Thoracic aorta (tissue), 2 donors: Measurements from ENCODE around the gene ALDH1L1. TPM values are rescaled to one million over a fixed set of nuclear protein-coding genes. Genes with fewer than 3 reads are reported as not detected.

Experiments
- ATAC-seq: fragments of 150-250 bp; one replicate; pipeline ENCODE4 v1.8.0; 2017; ENCODE audit warnings: low read depth; ENCODE audit not compliant: insufficient number of reproducible peaks, low FRiP score
- DNase-seq: peaks from one replicate; pipeline ENCODE4 v3.0.0-alpha.2; 2020; ENCODE audit warnings: low spot score
- H3K27ac ChIP-seq, 2 donors: fragments of 200-600 bp; sonication (generic); 1 replicate in 1 of 2; 2 replicates in 1 of 2; pipeline ENCODE4 v1.5.1; 2016; ENCODE audit warnings: mild to moderate bottlenecking in 2 of 2, moderate library complexity in 2 of 2
- H3K27me3 ChIP-seq: fragments of 200-600 bp; sonication (generic); replicated peaks from 2 replicates; pipeline ENCODE4 v1.6.0; 2016; ENCODE audit warnings: mild to moderate bottlenecking; ENCODE audit not compliant: insufficient read depth
- H3K36me3 ChIP-seq: fragments of 200-600 bp; sonication (generic); one replicate; pipeline ENCODE4 v1.5.1; 2016
- H3K4me1 ChIP-seq, 2 donors: fragments of 200-600 bp; sonication (generic); 1 replicate in 1 of 2; 2 replicates in 1 of 2; pipeline versions ENCODE4 v1.5.1 to v1.6.0; 2016; ENCODE audit warnings: low read depth in 2 of 2, mild to moderate bottlenecking in 1 of 2; ENCODE audit not compliant: control insufficient read depth in 1 of 2
- H3K4me3 ChIP-seq: fragments of 200-600 bp; sonication (generic); 2 replicates; pipeline ENCODE4 v1.5.1; 2016; ENCODE audit warnings: mild to moderate bottlenecking
- H3K9me3 ChIP-seq: fragments of 200-600 bp; sonication (generic); 2 replicates; pipeline ENCODE4 v1.5.1; 2016
- total RNA-seq, 2 donors: library from RNA; depleted of rRNA; stranded (reverse); fragments of >200 nt; gene quantifications; one replicate each; pipeline versions ENCODE4 v1.1.0 to v1.2.3, GENCODE V29; 2016
- TF ChIP-seq, protein P1 (sequence below): fragments of 200-600 bp; sonication (generic); IDR thresholded peaks from one replicate; pipeline ENCODE4 v1.5.1; 2019; ENCODE audit warnings: antibody characterized with exemption

Gene ALDH1L1
- total RNA-seq, 2 donors from 2014 or later: 50.2 to 62.5 TPM

DNA sequence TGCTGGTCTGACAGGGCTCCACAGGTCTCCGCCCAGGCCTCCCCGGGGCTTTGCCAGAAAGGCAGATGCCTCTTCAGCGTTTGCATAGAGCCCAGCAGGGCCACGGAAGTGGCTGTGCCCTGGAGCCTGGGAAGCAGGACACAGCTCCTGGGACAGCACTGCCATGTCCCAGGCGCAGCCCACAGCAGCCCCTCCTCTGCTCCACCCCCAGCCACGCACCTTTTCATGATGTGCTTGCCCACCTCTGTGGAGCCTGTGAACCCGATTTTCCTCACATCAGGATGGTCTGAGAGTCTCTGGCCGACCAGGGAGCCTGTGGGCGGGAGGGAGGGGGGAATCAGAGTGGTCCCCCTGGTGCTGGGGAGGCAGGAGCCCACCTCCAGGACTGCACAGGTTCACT, 62.6 kb downstream of the ALDH1L1 start:
- Histone ChIP-seq H3K4me1 (no peaks in the 10 kb centered on the region), H3K9me3 (no peaks in the 10 kb centered on the region), H3K36me3 (no peaks in the 10 kb centered on the region), H3K27me3 (no peaks in the 10 kb centered on the region), H3K4me3 (no peak overlapping the region), H3K27ac (no peak overlapping the region)
- DNase-seq: no peak
- TF ChIP-seq, protein P1, sequence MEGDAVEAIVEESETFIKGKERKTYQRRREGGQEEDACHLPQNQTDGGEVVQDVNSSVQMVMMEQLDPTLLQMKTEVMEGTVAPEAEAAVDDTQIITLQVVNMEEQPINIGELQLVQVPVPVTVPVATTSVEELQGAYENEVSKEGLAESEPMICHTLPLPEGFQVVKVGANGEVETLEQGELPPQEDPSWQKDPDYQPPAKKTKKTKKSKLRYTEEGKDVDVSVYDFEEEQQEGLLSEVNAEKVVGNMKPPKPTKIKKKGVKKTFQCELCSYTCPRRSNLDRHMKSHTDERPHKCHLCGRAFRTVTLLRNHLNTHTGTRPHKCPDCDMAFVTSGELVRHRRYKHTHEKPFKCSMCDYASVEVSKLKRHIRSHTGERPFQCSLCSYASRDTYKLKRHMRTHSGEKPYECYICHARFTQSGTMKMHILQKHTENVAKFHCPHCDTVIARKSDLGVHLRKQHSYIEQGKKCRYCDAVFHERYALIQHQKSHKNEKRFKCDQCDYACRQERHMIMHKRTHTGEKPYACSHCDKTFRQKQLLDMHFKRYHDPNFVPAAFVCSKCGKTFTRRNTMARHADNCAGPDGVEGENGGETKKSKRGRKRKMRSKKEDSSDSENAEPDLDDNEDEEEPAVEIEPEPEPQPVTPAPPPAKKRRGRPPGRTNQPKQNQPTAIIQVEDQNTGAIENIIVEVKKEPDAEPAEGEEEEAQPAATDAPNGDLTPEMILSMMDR: no peak
- no peak for ATAC-seq

DNA sequence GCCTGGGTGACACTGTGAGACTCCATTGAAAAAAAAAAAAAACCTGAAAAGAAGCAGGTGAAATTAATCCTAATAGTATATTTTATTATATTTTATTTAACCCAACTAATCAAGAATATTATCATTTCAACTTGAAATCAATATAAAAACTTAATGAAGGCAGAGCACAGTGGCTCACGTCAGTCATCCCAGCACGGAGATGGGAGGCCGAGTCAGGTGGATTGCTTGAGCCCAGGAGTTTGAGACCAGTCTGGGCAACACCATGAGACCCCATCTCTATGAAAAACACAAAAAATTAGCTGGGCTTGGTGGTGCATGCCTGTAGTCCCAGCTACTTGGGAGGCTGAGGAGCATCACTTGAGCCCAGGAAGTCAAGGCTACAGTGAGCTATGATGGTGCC, 63.2 kb downstream of the ALDH1L1 start:
- no peak for DNase-seq
- H3K4me1 ChIP-seq: no peaks in the 10 kb centered on the region

GRCh38 chr3:126116526-126116925, 63.9 kb downstream of the ALDH1L1 start:
- no peaks in the 10 kb centered on the region for H3K4me1 ChIP-seq
- no peaks in the 10 kb centered on the region for H3K27me3 ChIP-seq
- TF ChIP-seq, protein P1: no peak
- DNase-seq: no peak
- no peaks in the 10 kb centered on the region for H3K36me3 ChIP-seq
- no peak overlapping the region for H3K27ac ChIP-seq
- H3K9me3 ChIP-seq: no peaks in the 10 kb centered on the region
- ATAC-seq: no peak
- no peak overlapping the region for H3K4me3 ChIP-seq

More for the DNA sequence above, 63.2 kb downstream of the ALDH1L1 start:
- Histone ChIP-seq H3K9me3 (no peaks in the 10 kb centered on the region), H3K27me3 (no peaks in the 10 kb centered on the region), H3K36me3 (no peaks in the 10 kb centered on the region), H3K27ac (no peak overlapping the region), H3K4me3 (no peak overlapping the region)
- ATAC-seq: no peak
- TF ChIP-seq, protein P1: no peak

DNA sequence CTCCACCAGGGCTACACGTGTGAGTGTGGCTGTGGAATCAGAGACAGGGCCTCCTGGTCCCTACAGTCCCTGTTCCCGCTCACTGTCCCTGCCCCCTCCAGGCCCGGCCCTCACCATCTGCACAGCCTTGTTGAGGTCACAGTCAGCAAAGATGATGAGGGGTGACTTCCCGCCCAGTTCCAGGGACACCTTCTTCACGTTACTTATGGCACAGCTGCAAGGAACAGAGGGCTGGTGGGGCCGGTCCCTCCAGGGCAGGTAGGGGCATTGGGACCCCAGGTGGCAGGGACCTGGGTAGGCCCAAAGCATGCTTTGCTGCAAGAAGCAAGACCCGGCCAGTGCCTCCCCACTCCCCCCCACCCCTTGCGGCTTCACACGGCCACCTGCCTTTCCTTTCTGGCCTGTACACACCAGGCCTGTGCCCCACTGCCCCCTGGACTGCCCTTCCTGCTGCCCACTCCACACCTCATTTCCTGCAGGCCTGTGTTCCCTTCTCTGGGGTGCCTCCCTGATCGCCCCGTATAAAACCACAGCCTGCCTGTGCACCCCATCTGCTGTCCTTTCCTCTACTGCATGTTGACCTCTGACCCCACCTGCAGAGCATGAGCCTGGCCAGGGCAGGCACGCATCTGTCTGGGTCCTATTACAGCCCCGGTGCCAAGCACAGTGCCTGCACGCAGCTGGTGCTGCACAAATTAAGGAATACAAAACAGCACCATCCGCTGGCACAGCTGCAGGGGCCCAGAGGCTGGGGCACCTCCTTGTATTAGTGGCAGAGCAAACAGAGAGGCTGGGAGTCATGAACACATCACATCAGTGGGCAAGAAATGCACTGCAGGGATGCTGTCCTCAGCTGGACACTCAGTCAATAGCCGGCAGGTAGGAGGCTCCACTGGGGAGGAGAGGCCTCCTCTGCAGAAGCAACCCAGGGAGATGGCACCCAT, 65.7 kb downstream of the ALDH1L1 start:
- Histone ChIP-seq H3K36me3 (no peaks in the 10 kb centered on the region), H3K9me3 (no peaks in the 10 kb centered on the region), H3K4me1 (no peaks in the 10 kb centered on the region), H3K27ac (no peak overlapping the region), H3K4me3 (no peak overlapping the region), H3K27me3 (no peaks in the 10 kb centered on the region)
- TF ChIP-seq, protein P1: no peak
- ATAC-seq (no peak), DNase-seq (no peak)

DNA sequence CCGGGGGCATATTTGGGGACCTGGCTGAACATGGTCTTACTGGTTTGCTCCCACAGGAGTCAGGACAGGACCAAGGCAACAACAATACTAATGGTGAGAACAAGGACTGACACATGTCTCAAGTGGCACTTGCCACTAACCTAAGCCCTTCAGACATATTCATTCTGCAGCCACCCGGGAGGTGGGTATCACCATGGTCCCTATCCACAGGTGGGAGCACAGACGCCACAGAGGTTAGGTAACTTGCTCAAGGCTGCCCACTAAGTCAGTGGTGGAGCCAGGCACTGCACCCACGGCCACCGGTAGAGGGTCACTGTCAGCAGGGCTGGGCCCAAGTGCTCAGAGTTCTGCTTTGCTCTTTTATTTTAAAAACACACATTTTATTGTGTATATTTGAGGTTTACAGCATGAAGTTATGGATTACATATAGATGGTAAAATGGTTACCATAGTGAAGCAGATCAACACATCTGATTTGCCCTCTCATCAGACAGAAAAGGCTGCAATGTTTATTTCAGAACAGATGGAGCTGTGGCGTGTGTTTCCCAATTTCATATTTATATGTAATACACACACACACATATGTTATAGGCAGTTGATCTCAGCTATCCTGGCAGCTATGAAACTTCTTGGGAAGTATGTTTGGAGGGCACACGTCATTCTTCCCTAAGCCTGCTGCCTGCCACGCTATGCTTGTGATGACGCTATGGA, 66.5 kb downstream of the ALDH1L1 start:
- TF ChIP-seq, protein P1: peak; percentile 19
- Histone ChIP-seq H3K27me3 (no peaks in the 10 kb centered on the region), H3K9me3 (no peaks in the 10 kb centered on the region), H3K27ac (no peak overlapping the region), H3K4me3 (no peak overlapping the region), H3K4me1 (no peaks in the 10 kb centered on the region), H3K36me3 (peaks cover 5% of the 10 kb centered on the region)
- ATAC-seq (no peak), DNase-seq (no peak)
